Karpas-422 (cell line): ENCODE data around the gene SERAC1. TPM values are rescaled to one million over a fixed set of nuclear protein-coding genes. Genes with fewer than 3 reads are reported as not detected.

Experiments used
- DNase-seq: peaks from one replicate; pipeline ENCODE4 v3.0.0-alpha.2; 2015
- H2AFZ ChIP-seq: fragments of 200-600 bp; sonication (generic); 2 replicates; pipeline ENCODE4 v1.6.1; 2014; ENCODE audit warnings: antibody characterized with exemption, low read length, mixed read lengths
- H3K27ac ChIP-seq: fragments of 200-600 bp; sonication (generic); 2 replicates; pipeline ENCODE4 v1.5.1; 2014; ENCODE audit warnings: mild to moderate bottlenecking, low read length, moderate library complexity
- H3K27me3 ChIP-seq: fragments of 200-600 bp; sonication (generic); 2 replicates; pipeline ENCODE4 v1.6.1; 2014; ENCODE audit warnings: low read length, mixed read lengths
- H3K36me3 ChIP-seq: fragments of 200-600 bp; sonication (generic); 2 replicates; pipeline ENCODE4 v1.6.1; 2014; ENCODE audit warnings: low read length, mixed read lengths; ENCODE audit not compliant: insufficient read depth
- H3K4me1 ChIP-seq: fragments of 200-600 bp; sonication (generic); 2 replicates; pipeline ENCODE4 v1.6.1; 2014; ENCODE audit warnings: mild to moderate bottlenecking, low read length, mixed read lengths
- H3K4me2 ChIP-seq: fragments of 200-600 bp; sonication (generic); 2 replicates; pipeline ENCODE4 v1.6.1; 2014; ENCODE audit warnings: low read length, low read depth, mild to moderate bottlenecking; ENCODE audit not compliant: poor library complexity, severe bottlenecking
- H3K4me3 ChIP-seq: fragments of 200-600 bp; sonication (generic); 2 replicates; pipeline ENCODE4 v1.5.1; 2014; ENCODE audit warnings: mild to moderate bottlenecking, antibody characterized with exemption, low read length, mixed read lengths
- H3K79me2 ChIP-seq: fragments of 200-600 bp; sonication (generic); 2 replicates; pipeline ENCODE4 v1.6.1; 2014; ENCODE audit warnings: mild to moderate bottlenecking, low read length, mixed read lengths
- H3K9ac ChIP-seq: fragments of 200-600 bp; sonication (generic); 2 replicates; pipeline ENCODE4 v1.6.0; 2014; ENCODE audit warnings: low read length
- H3K9me2 ChIP-seq: fragments of 200-600 bp; sonication (generic), shearing (Covaris generic); replicated peaks from 2 replicates; pipeline ENCODE4 v1.6.0; 2014; ENCODE audit warnings: mild to moderate bottlenecking, low read length, moderate library complexity; ENCODE audit not compliant: insufficient read depth
- H3K9me3 ChIP-seq: fragments of 300-700, 200-600 bp; sonication (generic); 2 replicates; pipeline ENCODE4 v1.6.1; 2014; ENCODE audit warnings: low read length, mixed read lengths
- H4K20me1 ChIP-seq: fragments of 200-600 bp; sonication (generic); 2 replicates; pipeline ENCODE4 v1.6.1; 2014; ENCODE audit warnings: mild to moderate bottlenecking, antibody characterized with exemption, low read length, low read depth; ENCODE audit not compliant: insufficient read depth
- total RNA-seq: library from RNA; depleted of rRNA; stranded (reverse); fragments of >200 nt; shearing (Covaris generic); gene quantifications from 2 replicates; pipeline ENCODE4 v1.2.3, GENCODE V29; 2014; ENCODE audit warnings: low replicate concordance

Gene SERAC1
- total RNA-seq, 1 experiment from 2014 or later: 3.6 TPM

GRCh38 chr6:158205169-158205944 is 37.3 kb upstream of the SERAC1 start:
- H3K4me1 ChIP-seq: no peaks in the 10 kb centered on the region
- no peaks in the 10 kb centered on the region for H3K79me2 ChIP-seq
- no peak overlapping the region for H2AFZ ChIP-seq
- H3K4me2 ChIP-seq: no peak overlapping the region
- H3K9me3 ChIP-seq: no peaks in the 10 kb centered on the region
- no peaks in the 10 kb centered on the region for H4K20me1 ChIP-seq
- no peak overlapping the region for H3K9ac ChIP-seq
- no peaks in the 10 kb centered on the region for H3K27me3 ChIP-seq
- no peak overlapping the region for H3K27ac ChIP-seq
- no peaks in the 10 kb centered on the region for H3K9me2 ChIP-seq
- no peaks in the 10 kb centered on the region for H3K36me3 ChIP-seq
- H3K4me3 ChIP-seq: no peak overlapping the region
- DNase-seq: peak; percentile 64

DNA sequence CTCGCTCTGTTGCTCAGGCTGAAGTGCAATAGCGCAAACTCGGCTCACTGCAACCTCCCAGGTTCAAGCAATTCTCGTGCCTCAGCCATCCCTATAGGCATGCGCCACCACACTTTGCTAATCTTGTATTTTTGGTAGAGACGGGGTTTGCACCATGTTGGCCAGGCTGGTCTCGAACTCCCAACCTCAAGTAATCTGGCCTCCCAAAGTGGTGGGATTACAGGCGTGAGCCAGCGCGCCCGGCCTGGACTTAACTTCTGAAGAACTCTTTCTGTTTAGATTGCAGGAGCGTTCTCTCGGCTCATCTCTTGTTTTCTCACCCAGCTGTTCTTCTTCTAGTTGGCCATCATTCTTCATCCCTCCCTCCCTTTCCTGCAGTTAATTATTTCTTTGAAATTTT is 30.4 kb upstream of the SERAC1 start:
- H4K20me1 ChIP-seq: no peaks in the 10 kb centered on the region
- DNase-seq: no peak
- no peak overlapping the region for H3K27ac ChIP-seq
- H3K9ac ChIP-seq: no peak overlapping the region
- H3K27me3 ChIP-seq: no peaks in the 10 kb centered on the region
- H3K4me3 ChIP-seq: no peak overlapping the region
- no peaks in the 10 kb centered on the region for H3K9me2 ChIP-seq
- no peaks in the 10 kb centered on the region for H3K4me1 ChIP-seq
- no peak overlapping the region for H3K4me2 ChIP-seq
- H3K9me3 ChIP-seq: no peaks in the 10 kb centered on the region
- H2AFZ ChIP-seq: no peak overlapping the region
- H3K79me2 ChIP-seq: no peaks in the 10 kb centered on the region
- H3K36me3 ChIP-seq: no peaks in the 10 kb centered on the region

DNA sequence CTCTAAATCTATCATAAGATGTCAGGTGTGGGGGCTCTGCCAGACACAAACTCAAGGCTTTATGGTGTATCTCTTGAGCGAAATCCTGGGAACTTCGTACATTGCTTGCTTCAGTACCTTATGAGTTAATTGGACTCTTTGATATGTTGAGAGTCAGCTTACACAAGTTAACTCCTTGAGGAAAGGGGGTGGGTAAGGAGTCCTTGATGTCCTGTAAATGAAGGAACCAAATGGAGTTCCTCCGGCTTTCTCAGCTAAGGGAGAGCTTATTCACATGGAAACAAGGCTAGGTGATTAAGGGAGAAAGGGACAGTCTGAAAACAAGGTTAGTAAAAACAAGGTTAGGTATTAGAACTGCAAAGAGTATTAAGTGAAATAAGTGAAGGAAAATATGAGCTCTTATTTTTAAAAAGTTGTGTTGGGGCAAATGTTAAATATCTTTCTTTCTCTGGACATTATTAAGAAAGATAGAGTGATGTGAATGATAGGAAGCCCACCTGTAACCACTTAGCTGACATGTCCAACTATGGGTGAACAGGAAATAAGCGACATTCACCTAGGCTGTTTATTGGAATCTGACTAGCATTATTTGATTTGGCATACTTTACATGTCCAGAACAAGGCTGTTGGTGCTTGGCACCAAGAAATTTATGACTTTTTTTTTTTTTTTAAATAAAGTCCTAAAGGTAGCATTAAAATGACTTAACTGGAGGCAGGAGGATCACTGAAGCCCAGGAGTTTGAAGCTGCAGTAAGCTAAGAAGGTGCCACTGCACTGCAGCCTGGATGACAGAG is 26.6 kb upstream of the SERAC1 start:
- Histone ChIP-seq H3K36me3 (0 out of 2 replicates have a peak, but pooled peaks cover 4% of the 10 kb centered on the region), H3K9me3 (no peaks in the 10 kb centered on the region), H3K4me2 (no peak overlapping the region), H3K9ac (no peak overlapping the region), H2AFZ (no peak overlapping the region), H3K79me2 (no peaks in the 10 kb centered on the region), H4K20me1 (no peaks in the 10 kb centered on the region), H3K27me3 (no peaks in the 10 kb centered on the region), H3K4me3 (no peak overlapping the region), H3K27ac (no peak overlapping the region), H3K9me2 (no peaks in the 10 kb centered on the region), H3K4me1 (no peaks in the 10 kb centered on the region)
- DNase-seq: no peak

- Histone ChIP-seq H3K9me2 (no peaks in the 10 kb centered on the region), H3K4me2 (no peak overlapping the region), H3K79me2 (no peaks in the 10 kb centered on the region), H3K36me3 (0 out of 2 replicates have a peak, but pooled peaks cover 4% of the 10 kb centered on the region), H4K20me1 (no peaks in the 10 kb centered on the region), H3K9ac (no peak overlapping the region), H3K9me3 (no peaks in the 10 kb centered on the region), H3K4me3 (no peak overlapping the region), H3K4me1 (no peaks in the 10 kb centered on the region), H3K27ac (no peak overlapping the region), H2AFZ (no peak overlapping the region), H3K27me3 (no peaks in the 10 kb centered on the region)
- DNase-seq: no peak
Measured at GRCh38 chr6:158191761-158192160, 23.7 kb upstream of the SERAC1 start.

- no peak overlapping the region for H3K4me2 ChIP-seq
- no peaks in the 10 kb centered on the region for H3K79me2 ChIP-seq
- H2AFZ ChIP-seq: no peak overlapping the region
- H3K36me3 ChIP-seq: 0 out of 2 replicates have a peak, but pooled peaks cover 4% of the 10 kb centered on the region
- H3K4me1 ChIP-seq: no peaks in the 10 kb centered on the region
- no peaks in the 10 kb centered on the region for H4K20me1 ChIP-seq
- no peaks in the 10 kb centered on the region for H3K9me2 ChIP-seq
- H3K9ac ChIP-seq: no peak overlapping the region
- H3K9me3 ChIP-seq: no peaks in the 10 kb centered on the region
- no peak overlapping the region for H3K4me3 ChIP-seq
- DNase-seq: no peak
- H3K27me3 ChIP-seq: no peaks in the 10 kb centered on the region
- H3K27ac ChIP-seq: no peak overlapping the region
Measured at GRCh38 chr6:158191032-158191431, 23.0 kb upstream of the SERAC1 start.

DNA sequence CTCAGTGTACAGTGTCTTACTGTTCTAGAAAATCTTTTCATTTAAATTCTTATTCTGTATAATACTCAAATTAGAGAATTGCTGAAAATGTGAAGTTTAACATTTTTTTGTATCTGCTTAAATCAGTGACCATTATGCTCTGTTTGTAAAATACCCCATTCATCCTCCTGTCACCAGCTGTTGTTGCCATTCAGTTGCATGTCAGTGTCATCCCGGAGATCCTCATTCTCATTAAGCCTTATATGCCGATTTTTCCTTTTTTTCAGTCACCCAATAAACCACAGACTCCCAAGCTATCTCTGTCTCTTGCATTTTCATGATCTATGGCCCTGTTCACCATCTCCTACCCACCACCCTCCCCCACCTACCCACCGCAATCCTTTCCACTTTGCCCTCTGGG is 20.5 kb upstream of the SERAC1 start:
- H3K9me2 ChIP-seq: no peaks in the 10 kb centered on the region
- H2AFZ ChIP-seq: no peak overlapping the region

GRCh38 chr6:158185729-158186456 is 17.8 kb upstream of the SERAC1 start:
- no peaks in the 10 kb centered on the region for H3K4me1 ChIP-seq
- no peak for DNase-seq
- no peak overlapping the region for H3K27ac ChIP-seq
- no peaks in the 10 kb centered on the region for H3K27me3 ChIP-seq
- H3K4me2 ChIP-seq: no peak overlapping the region
- H2AFZ ChIP-seq: no peak overlapping the region
- H3K9ac ChIP-seq: no peak overlapping the region
- no peaks in the 10 kb centered on the region for H4K20me1 ChIP-seq
- H3K9me3 ChIP-seq: no peaks in the 10 kb centered on the region
- H3K9me2 ChIP-seq: no peaks in the 10 kb centered on the region
- H3K4me3 ChIP-seq: no peak overlapping the region
- H3K36me3 ChIP-seq: no peaks in the 10 kb centered on the region
- H3K79me2 ChIP-seq: no peaks in the 10 kb centered on the region

More for the DNA sequence above, 20.5 kb upstream of the SERAC1 start:
- Histone ChIP-seq H3K36me3 (0 out of 2 replicates have a peak, but pooled peaks cover 4% of the 10 kb centered on the region), H3K9me3 (no peaks in the 10 kb centered on the region), H3K4me1 (no peaks in the 10 kb centered on the region), H3K27ac (no peak overlapping the region), H3K27me3 (no peaks in the 10 kb centered on the region), H3K9ac (no peak overlapping the region), H3K79me2 (no peaks in the 10 kb centered on the region), H4K20me1 (no peaks in the 10 kb centered on the region), H3K4me2 (no peak overlapping the region), H3K4me3 (no peak overlapping the region)
- no peak for DNase-seq

- Histone ChIP-seq H4K20me1 (no peaks in the 10 kb centered on the region), H2AFZ (no peak overlapping the region), H3K9me3 (no peaks in the 10 kb centered on the region), H3K4me3 (no peak overlapping the region), H3K4me2 (no peak overlapping the region), H3K9me2 (no peaks in the 10 kb centered on the region), H3K27me3 (no peaks in the 10 kb centered on the region), H3K36me3 (no peaks in the 10 kb centered on the region), H3K9ac (no peak overlapping the region), H3K4me1 (no peaks in the 10 kb centered on the region), H3K27ac (no peak overlapping the region), H3K79me2 (no peaks in the 10 kb centered on the region)
- DNase-seq: no peak
Measured at GRCh38 chr6:158184608-158185007, 16.5 kb upstream of the SERAC1 start.
